ENCODE data around the gene THBS3. TPM values are rescaled to one million over a fixed set of nuclear protein-coding genes. Genes with fewer than 3 reads are reported as not detected.
"Not testable (repeated sequence)": the region's sequence is repeated elsewhere in the genome, so short reads cannot be mapped to it uniquely, and the experiment has no call there.

The THBS3 gene
- total RNA-seq, 1 donor from 2014 or later = 16.2 TPM

DNA sequence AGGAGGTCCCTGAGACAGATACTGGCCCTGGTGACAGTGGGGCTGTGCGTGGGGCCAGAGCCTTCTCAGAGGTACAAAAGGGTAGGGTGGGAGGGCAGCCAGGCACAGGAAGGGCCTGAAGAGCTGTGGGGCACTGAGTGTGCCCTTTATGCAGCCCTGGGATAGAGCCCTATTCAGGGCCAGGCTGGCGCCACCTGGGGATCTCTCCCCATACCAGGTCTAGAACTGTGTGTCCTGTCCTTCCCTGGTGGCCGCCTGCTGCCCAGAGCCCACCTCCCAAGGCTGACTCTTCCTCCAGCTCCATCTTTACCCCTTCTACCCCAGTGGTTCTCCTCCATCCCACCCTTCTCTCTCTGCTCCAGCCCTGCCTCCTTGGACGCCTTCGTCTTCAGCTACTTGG, 25.8 kb upstream of the THBS3 start:
- not testable (repeated sequence) for DNase-seq

DNA sequence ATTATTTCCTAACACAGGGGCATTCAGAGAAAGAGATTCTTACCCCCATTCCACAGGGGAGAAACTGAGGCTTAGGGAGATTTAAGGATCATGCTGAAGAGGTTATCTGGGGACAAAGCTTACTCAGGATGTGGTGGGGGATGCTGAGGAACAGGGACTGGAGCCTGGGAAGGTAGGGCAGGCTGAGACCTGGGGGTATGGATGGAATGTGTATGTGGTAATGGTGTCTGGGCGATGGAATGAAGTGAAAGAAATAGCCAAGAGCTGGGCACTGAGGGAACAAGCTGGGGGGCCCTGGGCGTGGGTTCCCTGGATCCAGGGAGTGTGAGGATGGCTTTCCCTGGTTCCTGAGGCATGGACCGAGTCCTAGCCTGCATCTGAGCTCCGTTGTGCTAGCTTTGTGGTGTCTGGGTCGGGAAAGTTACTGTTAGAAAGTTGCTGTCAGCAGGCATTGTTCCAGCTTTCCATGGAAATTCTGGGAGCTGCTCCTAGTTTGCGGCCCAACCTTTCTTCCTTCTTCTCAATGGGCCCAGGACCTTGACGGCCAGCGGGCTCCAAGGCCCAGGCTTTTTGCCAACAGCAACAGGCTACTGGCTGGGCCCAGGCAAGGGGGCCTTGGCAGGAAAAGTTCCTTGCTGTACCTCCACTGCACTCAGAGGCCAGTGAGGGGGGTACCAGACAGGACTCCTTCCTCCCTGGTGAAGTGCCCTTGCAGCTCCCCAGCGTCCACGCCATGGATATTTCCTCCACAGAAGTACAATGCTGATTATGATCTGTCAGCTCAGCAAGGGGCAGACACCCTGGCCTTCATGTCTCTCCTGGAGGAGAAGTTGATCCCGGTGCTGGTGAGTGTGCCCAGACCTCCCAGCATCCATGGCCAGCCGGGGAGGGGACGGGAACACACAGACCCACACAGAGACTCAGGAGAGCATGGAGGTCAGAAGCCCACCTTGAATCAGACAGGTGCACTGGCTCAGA, 24.6 kb upstream of the THBS3 start:
- peak; percentile 65 for DNase-seq

DNA sequence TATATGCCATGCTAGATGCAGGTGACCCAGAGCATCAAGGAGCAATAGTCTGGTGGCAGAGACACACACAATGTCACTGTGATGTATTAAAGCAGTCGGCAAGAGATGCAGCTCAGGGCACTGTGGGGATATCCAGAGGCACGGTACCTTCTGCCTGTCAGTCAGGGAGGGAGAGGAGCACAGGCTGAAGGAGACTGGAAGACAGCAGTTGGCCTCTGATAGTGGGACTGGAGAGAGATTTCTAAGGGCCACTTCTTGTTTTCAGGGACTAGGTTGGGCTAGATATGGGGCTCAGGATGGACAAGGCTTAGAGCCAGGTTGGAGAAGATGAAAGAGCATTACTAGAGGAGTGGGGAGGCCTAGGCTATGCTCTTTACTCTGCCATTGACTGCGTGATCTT, 23.6 kb upstream of the THBS3 start:
- DNase-seq = not testable (repeated sequence)

DNA sequence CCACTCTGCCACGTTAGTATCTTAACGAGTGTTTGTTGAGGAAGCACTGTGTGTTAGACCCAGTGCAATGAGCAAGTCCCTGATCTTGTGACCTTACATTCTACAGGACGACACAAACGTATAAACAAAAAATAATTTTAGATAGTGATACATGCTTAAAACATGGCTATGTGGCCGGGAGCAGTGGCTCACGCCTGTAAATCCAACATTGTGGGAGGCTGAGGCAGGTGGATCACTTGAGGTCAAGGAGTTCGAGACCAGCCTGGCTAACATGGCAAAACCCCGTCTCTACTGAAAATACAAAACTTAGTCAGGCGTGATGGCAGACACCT, 20.4 kb upstream of the THBS3 start:
- DNase-seq = no peak

DNA sequence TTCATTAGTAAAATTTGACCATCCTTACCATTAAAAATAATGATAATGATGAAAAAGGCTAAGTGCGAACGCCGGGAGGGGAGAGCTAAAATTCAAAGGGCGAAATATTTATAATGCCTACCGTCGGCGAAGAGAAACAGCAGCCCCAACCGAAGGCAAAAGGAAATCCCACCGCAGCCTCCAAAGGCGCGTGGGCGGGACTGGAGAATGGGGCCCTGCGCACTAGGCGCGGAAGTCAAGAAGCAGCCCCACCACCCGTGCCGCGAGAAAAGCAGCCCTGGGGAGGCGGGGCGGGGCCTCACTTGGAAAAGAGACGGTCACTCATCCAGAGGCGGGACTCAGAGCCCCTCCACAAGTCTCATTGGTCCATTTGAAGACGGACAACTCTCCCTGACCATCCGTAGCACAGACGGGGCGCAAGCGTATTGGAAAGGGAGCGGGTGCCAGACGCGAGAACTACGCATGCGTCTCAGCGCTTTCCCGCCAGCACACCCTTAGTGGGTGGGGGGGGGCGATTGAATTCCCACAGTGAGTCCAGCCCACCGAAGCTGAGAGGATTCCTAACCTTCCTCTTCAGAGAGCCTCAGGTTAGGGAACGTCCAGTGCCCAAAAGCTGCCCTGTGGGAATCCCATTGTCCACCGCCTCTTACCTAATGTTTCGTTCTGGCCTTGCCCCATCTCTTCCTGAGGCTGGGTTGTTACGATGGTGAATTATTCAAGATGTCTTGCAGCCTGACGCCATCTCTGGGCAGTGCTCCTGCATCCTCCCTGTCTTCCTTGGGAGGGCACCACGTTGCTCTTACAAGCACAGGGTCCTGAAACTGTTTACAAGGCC, 19.8 kb upstream of the THBS3 start:
- DNase-seq = peak; percentile 99

DNA sequence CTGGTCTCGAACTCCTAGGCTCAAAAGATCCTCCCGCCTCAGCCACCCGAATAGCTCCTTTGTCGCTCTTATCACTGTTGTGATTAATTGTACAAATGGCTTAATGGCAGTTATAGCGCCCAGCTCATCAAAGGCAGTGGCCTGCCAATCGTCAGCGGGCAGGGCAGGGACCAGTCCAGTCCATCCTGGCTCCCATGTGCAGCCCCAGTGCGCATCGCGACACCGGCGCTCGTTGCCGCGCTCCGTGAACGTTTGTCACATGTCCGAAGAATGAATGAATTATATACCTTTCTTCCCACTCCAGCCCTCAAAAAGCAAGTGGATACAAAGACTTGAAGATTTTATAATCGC, 19.2 kb upstream of the THBS3 start:
- peak; percentile 70 for DNase-seq

DNA sequence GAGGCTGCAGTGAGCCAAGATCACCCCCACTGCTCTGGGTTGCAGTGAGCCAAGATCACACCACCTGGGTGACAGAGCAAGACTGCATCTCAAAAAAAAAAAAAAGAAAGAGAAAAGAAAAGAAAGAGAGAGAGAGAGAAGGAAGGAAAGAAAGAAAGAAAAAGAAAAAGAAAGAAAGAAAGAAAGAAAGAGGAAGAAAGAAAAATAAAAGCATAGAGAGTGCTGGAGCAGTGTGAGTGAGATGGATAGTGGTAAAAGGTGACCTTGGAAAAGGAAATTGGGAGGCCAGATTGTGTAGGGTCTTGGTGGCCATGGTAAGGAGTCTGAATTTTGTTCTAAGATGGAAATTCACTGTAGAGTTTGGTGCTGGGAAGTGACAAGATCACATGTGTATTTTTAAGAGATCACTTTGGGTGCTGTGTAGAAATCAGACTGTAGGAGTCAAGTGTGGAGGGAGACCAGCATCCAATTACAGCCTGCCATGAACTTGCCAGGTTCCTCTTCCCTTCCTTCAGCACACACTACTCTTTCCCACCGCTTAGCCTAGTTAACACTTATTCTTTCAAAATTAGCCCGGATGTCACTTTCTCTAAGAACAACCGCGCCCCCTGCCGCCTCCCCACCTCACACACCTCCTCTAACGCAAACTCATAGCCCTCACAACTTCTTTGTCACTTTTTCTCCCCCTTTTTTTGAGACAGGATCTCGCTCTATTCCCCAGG, 18.7 kb upstream of the THBS3 start:
- DNase-seq = peak; percentile 88

DNA sequence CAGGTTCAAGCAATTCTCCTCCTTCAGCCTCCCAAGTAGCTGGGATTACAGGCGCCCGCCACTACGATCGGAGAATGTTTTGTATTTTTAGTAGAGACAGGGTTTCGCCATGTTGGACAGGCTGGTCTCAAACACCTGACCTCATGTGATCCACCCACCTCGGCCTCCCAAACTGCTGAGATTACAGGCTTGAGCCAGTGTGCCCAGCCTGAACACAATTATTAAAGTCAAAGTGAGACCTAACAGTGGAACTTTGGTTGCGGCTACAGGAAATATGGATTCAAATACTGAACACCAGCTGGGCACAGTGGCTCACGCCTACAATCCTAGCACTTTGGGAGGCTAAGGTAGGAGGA, 17.7 kb upstream of the THBS3 start:
- not testable (repeated sequence) for DNase-seq

DNA sequence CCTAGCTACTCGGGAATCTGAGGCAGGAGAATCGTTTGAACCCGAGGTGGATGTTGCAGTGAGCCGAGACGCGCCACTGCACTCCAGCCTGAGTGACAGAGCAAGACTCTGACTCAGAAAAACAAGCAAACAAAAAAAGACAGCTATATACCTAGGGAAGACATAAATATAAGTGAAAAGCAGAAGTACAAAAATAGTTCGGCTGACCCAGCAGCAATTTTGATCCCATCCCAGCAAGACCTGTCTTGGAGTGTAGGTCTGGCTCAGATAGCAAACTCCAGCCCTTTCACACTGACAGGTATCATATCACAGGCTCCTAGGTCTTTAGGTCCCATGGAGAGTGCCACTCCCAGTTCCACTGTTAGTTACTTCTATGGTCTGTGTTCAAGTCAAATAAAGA, 15.3 kb upstream of the THBS3 start:
- no peak for DNase-seq

DNA sequence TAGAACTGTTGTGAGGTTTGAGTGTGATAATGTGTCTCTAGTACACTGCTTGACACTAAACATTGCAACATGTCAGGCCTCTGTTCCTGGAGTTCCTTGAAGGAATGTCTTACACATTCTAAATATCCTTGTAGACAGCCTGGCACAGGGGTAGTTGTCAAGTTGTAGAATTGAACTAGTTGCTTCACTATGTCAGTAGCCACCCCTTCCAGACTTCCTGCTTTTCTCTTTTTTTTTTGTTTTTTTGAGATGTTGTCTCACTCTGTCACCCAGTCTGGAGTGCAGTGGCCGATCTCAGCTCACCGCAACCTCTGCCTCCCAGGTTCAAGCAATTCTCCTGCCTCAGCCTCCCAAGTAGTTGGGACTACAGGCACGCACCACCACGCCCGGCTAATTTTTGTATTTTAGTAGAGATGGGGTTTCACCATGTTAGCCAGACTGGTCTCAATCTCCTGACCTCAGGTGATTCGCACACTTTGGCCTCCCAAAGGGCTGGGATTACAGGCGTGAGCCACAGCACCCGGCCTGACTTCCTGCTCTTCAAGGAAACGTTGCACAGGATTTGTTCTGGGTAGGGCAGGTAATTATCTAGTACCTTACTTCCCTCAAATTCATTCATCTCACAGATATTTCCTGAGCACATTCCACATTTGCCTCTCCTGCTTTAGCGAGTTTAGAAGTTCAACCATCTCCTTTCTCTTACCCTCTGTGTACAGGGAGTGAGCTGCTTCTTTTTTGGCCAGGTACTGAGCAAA, 12.7 kb upstream of the THBS3 start:
- DNase-seq = not testable (repeated sequence)

DNA sequence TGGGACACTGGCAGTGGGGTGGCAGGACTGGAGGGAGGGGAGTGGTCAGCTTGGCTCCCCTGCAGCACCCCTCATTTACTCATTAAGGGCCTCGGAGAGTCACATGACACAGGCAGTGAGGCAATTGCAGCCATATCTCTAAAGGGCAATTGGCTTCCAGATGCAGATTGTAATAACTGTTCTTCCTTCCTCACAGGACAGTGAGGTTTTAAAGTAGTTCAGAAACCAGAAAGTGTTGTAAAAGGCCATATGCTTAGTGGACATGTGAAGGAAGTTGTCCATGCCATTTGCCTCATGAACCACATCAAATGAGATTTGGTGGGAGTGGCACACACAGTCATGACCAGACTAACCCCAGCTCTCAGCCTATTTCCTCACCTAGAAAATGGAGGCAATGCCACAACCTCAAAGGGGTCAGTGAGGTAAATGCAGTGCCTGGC, 11.9 kb upstream of the THBS3 start:
- no peak for DNase-seq

DNA sequence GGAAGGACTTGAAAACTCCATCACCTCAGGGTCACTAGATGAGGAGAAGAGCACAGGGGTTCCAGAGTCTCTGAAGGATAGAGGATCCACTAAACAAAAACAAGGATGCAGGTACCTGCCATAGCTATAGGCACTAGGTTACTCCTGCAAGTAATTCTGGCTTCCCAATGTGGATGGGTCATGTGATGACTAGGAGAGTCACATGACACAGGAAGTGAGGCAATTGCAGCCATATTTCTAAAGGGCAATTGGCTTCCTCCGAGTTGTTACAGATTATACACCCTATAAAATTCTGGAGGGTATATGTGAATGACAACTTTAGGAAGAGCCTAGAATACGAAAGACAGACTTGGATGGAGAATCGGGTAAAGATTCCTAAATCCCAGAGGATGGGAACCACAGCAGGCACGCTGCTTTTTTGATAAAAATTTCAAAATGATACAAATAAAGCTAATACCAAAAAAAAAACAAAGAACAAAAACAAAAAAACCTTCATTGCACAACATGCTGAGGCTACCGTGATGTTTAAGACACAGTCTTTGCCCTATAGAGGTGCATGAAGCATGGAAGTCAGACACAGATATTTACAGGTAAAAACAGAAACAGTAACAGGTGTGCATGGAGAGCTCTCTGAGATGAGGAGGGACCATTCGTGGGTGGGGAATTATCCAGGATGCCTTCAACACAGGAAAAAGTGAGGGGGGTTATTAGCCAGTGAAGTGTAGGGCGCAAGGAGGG, 11.3 kb upstream of the THBS3 start:
- DNase-seq = peak; percentile 68

DNA sequence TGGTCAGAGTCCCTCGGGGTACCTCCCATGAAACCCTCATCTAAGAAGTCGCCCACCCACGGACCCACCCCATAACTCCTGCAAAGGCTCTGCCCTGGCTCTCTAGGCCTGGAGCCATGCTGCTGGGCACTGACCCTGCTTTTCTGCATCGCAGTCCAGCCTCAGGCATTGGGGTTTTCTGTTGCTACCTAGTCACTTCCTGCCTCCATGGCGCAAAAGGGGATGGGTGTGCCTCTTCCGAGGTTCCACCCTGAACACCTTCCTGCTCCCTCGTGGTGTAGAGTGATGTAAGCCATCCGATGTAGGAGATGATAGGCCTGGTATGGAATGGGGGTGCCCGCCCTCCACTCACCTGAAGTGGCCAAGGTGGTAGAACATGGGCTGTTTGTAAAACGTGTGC, 7.0 kb upstream of the THBS3 start:
- not testable (repeated sequence) for DNase-seq

DNA sequence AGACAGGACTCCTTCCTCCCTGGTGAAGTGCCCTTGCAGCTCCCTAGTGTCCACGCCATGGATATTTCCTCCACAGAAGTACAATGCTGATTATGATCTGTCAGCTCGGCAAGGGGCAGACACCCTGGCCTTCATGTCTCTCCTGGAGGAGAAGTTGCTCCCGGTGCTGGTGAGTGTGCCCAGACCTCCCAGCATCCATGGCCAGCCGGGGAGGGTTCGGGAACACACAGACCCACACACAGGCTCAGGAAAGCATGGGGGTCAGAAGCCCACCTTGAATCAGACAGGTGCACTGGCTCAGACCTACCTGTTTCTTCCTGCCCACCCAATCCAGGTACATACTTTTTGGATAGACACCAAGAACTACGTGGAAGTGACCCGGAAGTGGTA, 4.3 kb upstream of the THBS3 start:
- not testable (repeated sequence) for DNase-seq

DNA sequence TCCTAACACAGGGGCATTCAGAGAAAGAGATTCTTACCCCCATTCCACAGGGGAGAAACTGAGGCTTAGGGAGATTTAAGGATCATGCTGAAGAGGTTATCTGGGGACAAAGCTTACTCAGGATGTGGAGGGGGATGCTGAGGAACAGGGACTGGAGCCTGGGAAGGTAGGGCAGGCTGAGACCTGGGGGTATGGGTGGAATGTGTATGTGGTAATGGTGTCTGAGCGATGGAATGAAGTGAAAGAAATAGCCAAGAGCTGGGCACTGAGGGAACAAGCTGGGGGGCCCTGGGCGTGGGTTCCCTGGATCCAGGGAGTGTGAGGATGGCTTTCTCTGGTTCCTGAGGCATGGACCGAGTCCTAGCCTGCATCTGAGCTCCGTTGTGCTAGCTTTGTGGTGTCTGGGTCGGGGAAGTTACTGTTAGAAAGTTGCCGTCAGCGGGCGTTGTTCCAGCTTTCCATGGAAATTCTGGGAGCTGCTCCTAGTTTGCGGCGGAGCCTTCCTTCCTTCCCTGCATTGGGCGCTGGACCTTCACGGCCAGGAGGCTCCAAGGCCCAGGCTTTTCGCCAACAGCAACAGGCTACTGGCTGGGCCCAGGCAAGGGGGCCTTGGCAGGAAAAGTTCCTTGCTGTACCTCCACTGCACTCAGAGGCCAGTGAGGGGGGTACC, 3.8 kb upstream of the THBS3 start:
- peak; percentile 57 for DNase-seq

DNA sequence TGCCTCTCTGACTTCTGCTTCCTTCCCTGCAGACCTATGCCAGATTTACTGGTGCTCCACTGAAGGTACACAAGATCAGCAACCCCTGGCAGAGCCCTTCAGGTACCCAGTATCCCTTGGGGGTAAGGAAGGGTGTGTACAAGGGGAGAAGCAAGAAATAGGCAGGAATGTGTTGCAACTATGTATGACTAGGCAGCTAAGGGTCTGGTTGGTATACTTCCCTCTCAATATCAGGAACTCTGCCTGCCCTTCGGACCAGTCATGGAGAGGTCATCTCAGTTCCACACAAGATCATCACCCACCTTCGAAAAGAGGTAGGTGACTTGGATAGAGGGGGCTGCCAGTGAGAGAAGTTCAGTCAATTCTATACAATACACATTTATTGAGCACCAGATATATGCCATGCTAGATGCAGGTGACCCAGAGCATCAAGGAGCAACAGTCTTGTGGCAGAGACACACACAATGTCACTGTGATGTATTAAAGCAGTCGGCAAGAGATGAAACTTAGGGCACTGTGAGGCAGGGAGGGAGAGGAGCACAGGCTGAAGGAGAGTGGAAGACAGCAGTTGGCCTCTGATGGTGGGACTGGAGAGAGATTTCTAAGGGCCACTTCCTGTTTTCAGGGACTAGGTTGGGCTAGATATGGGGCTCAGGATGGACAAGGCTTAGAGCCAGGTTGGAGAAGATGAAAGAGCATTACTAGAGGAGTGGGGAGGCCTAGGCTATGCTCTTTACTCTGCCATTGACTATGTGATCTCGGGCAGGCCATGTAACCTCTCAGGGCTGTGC, 2.8 kb upstream of the THBS3 start:
- no peak for DNase-seq

DNA sequence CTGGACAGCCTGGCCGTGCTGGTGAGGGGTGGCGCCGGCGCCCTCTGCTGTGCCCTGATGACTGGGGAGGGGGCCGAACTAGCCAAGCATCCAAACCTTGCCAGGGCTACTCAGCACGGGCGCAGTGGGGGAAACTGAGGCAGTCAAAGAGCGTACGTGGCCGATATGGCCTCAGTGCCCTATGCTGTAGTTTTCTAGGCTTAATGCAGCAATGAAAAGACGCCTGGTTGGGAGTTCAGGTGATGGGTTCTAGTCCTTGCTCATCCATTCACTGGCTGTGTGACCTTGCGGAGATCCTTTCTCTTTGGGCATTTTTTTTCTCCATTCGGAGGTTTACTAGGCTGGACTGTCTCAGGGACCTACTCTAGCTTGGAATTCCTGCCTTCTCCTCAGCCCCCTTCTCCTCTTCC, 1.6 kb upstream of the THBS3 start:
- DNase-seq = no peak

DNA sequence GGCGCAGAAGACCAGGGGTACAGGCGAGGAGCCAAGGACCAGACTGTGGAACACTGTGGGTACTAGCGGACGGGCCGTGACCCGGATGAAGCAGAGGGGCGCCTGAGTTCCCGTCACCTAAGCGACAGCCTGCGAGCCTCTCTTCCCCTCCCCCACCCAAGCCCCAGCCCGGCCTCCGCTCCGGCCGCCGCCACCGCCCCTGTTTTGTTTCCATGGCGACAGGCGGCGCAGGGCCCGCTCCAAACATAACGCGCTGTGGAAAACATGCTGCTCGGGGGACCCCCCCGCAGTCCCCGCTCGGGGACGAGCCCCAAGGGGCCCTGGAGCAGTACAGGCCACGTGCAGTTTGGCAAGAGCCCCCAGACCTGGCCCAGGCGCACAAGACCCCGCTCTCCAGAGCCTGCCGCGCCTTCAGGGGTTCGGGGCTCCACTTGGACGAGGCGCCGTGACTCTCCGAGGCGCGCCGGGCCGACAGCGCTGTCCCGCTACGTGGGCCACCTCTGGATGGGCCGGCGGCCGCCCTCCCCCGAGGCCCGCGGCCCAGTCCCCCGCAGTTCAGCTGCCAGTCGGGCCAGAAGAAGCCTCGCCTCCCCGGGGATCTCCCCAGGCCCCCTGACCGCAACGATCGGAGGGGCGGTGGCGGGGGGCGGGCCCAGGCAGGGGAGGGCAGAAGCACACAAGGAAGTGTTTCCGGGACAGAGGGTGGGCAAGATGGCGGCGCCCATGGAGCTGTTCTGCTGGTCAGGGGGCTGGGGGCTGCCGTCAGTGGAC, 1.0 kb upstream of the THBS3 start, which contains the start of gene MTX1:
TSS of gene MTX1 (plus strand) at position 155 of the 771 bp plus-strand sequence. CDS start at position 265, 110 bp downstream.
- DNase-seq = peak; percentile 89
